DND-41 (cell line): ENCODE results near the gene MCC.

ENCODE experiments used
- ATAC-seq: fragments of 200-7000 bp; cut with Tn5 transposase; 3 replicates; pipeline ENCODE4 v1.9.1; 2021; ENCODE audit warnings: low read depth; ENCODE audit not compliant: insufficient read depth
- DNase-seq: peaks from one replicate; pipeline ENCODE4 v3.0.0-alpha.2; 2020
- H2AFZ ChIP-seq: 2 replicates; pipeline ENCODE4 v1.6.0; 2012; ENCODE audit warnings: low read depth, low read length
- H3K27ac ChIP-seq: 2 replicates; pipeline ENCODE4 v1.5.1; 2012; ENCODE audit warnings: low read length, inconsistent platforms
- H3K27me3 ChIP-seq: fragments of 200-600 bp; sonication (generic); 2 replicates; pipeline ENCODE4 v1.6.0; 2012; ENCODE audit warnings: low read length, mild to moderate bottlenecking, inconsistent platforms; ENCODE audit not compliant: insufficient read depth, poor library complexity
- H3K36me3 ChIP-seq: 2 replicates; pipeline ENCODE4 v1.5.1; 2012; ENCODE audit warnings: low read length, inconsistent platforms; ENCODE audit not compliant: insufficient read depth
- H3K4me1 ChIP-seq: 2 replicates; pipeline ENCODE4 v1.5.1; 2012; ENCODE audit warnings: mild to moderate bottlenecking, low read length; ENCODE audit not compliant: insufficient read depth
- H3K4me2 ChIP-seq: 2 replicates; pipeline ENCODE4 v1.6.0; 2012; ENCODE audit warnings: mild to moderate bottlenecking, moderate library complexity, low read length, inconsistent platforms; ENCODE audit not compliant: insufficient read depth
- H3K4me3 ChIP-seq, 2 experiments: fragments of 200-600 bp in 1 of 2; shearing (Covaris generic) in 1 of 2; 2 replicates each; pipeline ENCODE4 v1.5.1; 2012 to 2016; ENCODE audit warnings: inconsistent platforms in 2 of 2, low read length in 2 of 2, mild to moderate bottlenecking in 2 of 2, low read depth in 1 of 2, moderate library complexity in 1 of 2
- H3K79me2 ChIP-seq: 2 replicates; pipeline ENCODE4 v1.6.0; 2012; ENCODE audit warnings: low read length, inconsistent platforms; ENCODE audit not compliant: insufficient read depth
- H3K9ac ChIP-seq: 2 replicates; pipeline ENCODE4 v1.6.0; 2012; ENCODE audit warnings: low read depth, mild to moderate bottlenecking, inconsistent platforms, low read length, moderate library complexity
- H3K9me3 ChIP-seq: 2 replicates; pipeline ENCODE4 v1.5.1; 2012; ENCODE audit warnings: low read length, moderate library complexity, mild to moderate bottlenecking, inconsistent platforms; ENCODE audit not compliant: insufficient read depth, severe bottlenecking
- H4K20me1 ChIP-seq: 2 replicates; pipeline ENCODE4 v1.6.0; 2012; ENCODE audit warnings: low read length; ENCODE audit not compliant: insufficient read depth
- CTCF ChIP-seq: IDR thresholded peaks from 2 replicates; pipeline ENCODE4 v1.5.1; 2012; ENCODE audit warnings: borderline replicate concordance, low read length, moderate library complexity, mild to moderate bottlenecking; ENCODE audit not compliant: poor library complexity, severe bottlenecking; ENCODE audit errors: extremely low read depth
- EZH2 ChIP-seq: IDR thresholded peaks from 3 replicates; pipeline ENCODE4 v1.6.1; 2012; ENCODE audit warnings: borderline replicate concordance, low read depth, mild to moderate bottlenecking, moderate library complexity, low read length, inconsistent platforms; ENCODE audit not compliant: severe bottlenecking

The MCC gene

GRCh38 chr5:113281194-113281593, 207.1 kb downstream of the MCC start:
- ATAC-seq (no peak), DNase-seq (no peak)
- Histone ChIP-seq H3K27me3 (no peaks in the 10 kb centered on the region), H3K4me2 (no peak overlapping the region), H3K27ac (no peak overlapping the region), H3K4me1 (no peaks in the 10 kb centered on the region), H3K9me3 (no peaks in the 10 kb centered on the region), H3K36me3 (no peaks in the 10 kb centered on the region), H3K79me2 (no peaks in the 10 kb centered on the region), H3K4me3 (no peak overlapping the region), H3K9ac (no peak overlapping the region), H2AFZ (no peak overlapping the region), H4K20me1 (no peaks in the 10 kb centered on the region)
- TF ChIP-seq EZH2 (no peak), CTCF (no peak)

- H3K4me1 ChIP-seq: no peaks in the 10 kb centered on the region
- no peak overlapping the region for H3K4me3 ChIP-seq
- no peak overlapping the region for H3K27ac ChIP-seq
- TF ChIP-seq EZH2 (no peak), CTCF (no peak)
- no peaks in the 10 kb centered on the region for H3K27me3 ChIP-seq
- H3K79me2 ChIP-seq: no peaks in the 10 kb centered on the region
- H3K4me2 ChIP-seq: no peak overlapping the region
- DNase-seq (no peak), ATAC-seq (no peak)
- H2AFZ ChIP-seq: no peak overlapping the region
- H4K20me1 ChIP-seq: no peaks in the 10 kb centered on the region
- H3K36me3 ChIP-seq: no peaks in the 10 kb centered on the region
- no peaks in the 10 kb centered on the region for H3K9me3 ChIP-seq
- H3K9ac ChIP-seq: no peak overlapping the region
Observed at GRCh38 chr5:113280541-113280940, 207.7 kb downstream of the MCC start.

- DNase-seq (no peak), ATAC-seq (no peak)
- no peak overlapping the region for H2AFZ ChIP-seq
- H4K20me1 ChIP-seq: no peaks in the 10 kb centered on the region
- H3K27ac ChIP-seq: no peak overlapping the region
- H3K79me2 ChIP-seq: no peaks in the 10 kb centered on the region
- TF ChIP-seq EZH2 (no peak), CTCF (no peak)
- H3K36me3 ChIP-seq: no peaks in the 10 kb centered on the region
- H3K4me1 ChIP-seq: no peaks in the 10 kb centered on the region
- H3K9ac ChIP-seq: no peak overlapping the region
- H3K27me3 ChIP-seq: no peaks in the 10 kb centered on the region
- H3K4me2 ChIP-seq: no peak overlapping the region
- H3K4me3 ChIP-seq: no peak overlapping the region
- no peaks in the 10 kb centered on the region for H3K9me3 ChIP-seq
Observed at GRCh38 chr5:113278976-113279375, 209.3 kb downstream of the MCC start.

GRCh38 chr5:113276493-113276892, 211.8 kb downstream of the MCC start:
- no peaks in the 10 kb centered on the region for H4K20me1 ChIP-seq
- no peak overlapping the region for H2AFZ ChIP-seq
- H3K27ac ChIP-seq: no peak overlapping the region
- H3K36me3 ChIP-seq: no peaks in the 10 kb centered on the region
- H3K4me3 ChIP-seq: no peak overlapping the region
- peaks cover 2% of the 10 kb centered on the region; the same call in 1 of the 2 replicates for H3K4me1 ChIP-seq
- DNase-seq: no peak
- no peaks in the 10 kb centered on the region for H3K79me2 ChIP-seq
- no peaks in the 10 kb centered on the region for H3K27me3 ChIP-seq
- no peak overlapping the region for H3K9ac ChIP-seq
- no peaks in the 10 kb centered on the region for H3K9me3 ChIP-seq
- ATAC-seq: no peak
- no peak overlapping the region for H3K4me2 ChIP-seq
- TF ChIP-seq CTCF (no peak), EZH2 (no peak)
